Left hindlimb (tissue), 1 donor: ENCODE data around the gene SIX5.
"Not testable (repeated sequence)": the region's sequence is repeated elsewhere in the genome, so short reads cannot be mapped to it uniquely, and the experiment has no call there.

ENCODE experiments used
- DNase-seq: peaks from one replicate; pipeline ENCODE4 v3.0.0-alpha.2; 2018

The SIX5 gene

DNA sequence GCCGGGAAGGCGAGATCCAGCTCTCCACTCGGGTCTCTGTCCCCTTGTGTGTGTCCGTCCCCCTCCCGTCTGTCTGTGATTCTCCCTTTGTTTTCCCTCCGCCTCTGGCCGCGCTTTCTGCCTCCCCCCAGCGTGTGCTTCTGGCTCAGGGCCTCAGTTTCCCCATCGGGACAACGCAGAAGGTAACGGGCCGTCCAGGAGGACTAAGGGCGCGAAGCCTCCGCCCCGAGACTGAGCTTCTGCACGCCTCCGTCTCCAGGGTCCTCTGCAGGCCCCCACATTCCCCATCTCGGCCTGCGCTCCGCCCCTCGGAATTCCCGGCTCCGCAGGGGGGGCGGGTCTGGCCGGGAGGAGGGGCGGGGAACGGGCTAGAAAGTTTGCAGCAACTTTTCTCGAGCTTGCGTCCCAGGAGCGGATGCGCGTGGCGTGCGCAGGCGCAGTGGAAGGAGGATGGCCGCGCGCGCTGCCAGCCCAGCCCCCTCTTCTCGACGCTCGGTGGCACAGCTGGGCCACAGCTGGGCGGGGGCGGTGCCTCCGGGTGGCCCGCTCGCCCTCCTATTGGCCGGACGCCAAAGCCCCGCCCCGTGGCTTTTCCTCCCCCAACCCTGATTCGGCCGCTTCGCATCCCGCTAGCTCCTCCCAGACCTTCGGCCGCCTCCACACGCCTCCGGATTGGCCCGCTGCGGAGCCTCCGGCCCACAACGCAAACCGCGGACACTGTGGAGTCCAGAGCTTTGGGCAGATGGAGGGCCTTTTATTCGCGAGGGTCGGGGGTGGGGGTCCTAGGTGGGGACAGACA is at the start of gene SIX5:
TSS of gene SIX5 (minus strand) at position 269 of the 799 bp plus-strand sequence. CDS start 408 bp downstream, outside the sequence.
- DNase-seq: peak; percentile 99

DNA sequence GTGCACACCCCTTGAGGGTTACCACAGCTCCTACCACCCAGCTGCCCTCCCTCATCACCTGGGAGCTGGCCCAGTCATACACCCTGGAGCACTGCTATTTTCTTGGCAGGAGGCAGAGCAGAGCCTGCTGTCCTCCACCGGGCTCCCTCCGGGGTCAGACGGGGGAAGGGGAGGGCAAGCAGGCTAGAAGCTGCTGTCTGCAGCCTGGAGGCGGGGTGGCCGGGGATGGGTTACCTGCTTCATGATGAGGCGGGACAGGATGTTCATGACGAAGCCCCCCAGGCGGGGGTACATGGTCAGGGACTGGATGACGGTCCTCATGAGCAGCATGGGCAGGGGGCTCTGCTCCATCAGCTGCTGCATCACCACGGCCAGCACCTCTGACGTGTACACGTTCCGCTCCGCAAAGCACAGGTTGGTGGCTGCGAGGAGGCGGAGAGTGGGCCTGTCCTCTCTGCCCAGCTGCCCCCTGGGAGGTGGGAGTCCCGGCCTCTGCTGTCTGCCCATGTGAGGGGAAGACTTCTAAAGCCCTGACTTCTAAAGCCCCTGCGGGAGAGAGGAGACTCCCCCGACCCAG is 48.8 kb upstream of the SIX5 start:
- peak; percentile 41 for DNase-seq

GRCh38 chr19:45817010-45817724 is 48.1 kb upstream of the SIX5 start:
- DNase-seq: peak; percentile 92

GRCh38 chr19:45816236-45817009 is 47.4 kb upstream of the SIX5 start:
- peak; percentile 45 for DNase-seq

GRCh38 chr19:45815481-45816216 is 46.6 kb upstream of the SIX5 start:
- peak; percentile 79 for DNase-seq

GRCh38 chr19:45814851-45815480 is 45.9 kb upstream of the SIX5 start, which contains the start of gene RSPH6A:
TSS of gene RSPH6A (minus strand) at chr19:45815308. CDS start at chr19:45815176, 132 bp downstream.
- peak; percentile 36 for DNase-seq

DNA sequence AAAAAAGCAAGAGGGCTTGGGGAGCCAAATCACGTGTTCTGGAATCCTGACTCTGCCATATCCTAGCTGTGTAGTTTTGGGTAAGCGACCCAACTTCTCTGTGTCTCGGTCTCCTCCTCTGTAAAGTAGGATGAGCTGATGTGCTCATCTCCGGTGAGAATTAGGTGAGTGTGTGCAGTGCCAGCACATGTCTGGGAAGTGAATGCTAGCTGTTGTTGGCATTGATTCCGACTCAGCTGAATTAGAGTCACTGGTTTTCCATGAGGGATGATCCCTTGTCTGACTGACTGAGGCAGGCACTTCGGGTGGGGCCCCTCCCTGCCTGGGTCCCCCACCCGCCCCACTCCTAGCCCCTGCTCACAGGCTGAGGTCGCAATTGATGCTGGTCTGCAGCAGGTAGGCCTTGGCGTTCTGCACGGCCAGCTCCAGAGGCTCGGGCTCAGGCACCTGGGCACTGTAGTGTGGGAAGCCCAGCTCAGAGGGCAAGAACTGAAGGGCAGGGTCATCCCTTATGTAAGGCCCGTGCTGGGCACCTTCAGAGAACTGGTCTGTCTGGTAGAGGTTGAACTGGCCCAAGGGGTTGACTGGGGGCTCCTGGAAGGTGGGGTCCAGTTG is 45.2 kb upstream of the SIX5 start:
- peak; percentile 31 for DNase-seq

DNA sequence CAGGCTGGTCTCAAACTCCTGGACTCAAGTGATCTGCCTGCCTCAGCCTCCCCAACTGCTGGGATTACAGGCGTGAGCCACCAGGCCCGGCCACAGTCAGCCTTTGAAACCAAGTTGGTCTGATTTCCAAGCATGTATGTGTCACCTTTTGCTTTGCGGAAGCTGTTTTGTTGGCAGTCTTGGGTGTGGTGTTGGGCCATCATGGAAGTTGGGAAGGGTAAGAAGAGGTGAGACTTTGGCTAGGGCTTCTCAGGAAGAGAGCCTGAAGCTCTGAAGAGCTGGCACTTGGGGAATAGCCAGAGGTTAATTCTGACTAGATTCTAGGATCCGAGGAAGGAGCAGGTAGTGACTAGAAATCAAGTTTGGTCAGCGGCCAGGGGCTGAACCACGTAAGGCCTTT is 43.2 kb upstream of the SIX5 start:
- DNase-seq: peak; percentile 24

- peak; percentile 6 for DNase-seq
These were observed 40.6 kb upstream of the SIX5 start for GRCh38 chr19:45809643-45810159.

- DNase-seq: no peak
These were observed 36.7 kb upstream of the SIX5 start for GRCh38 chr19:45805719-45806118.

DNA sequence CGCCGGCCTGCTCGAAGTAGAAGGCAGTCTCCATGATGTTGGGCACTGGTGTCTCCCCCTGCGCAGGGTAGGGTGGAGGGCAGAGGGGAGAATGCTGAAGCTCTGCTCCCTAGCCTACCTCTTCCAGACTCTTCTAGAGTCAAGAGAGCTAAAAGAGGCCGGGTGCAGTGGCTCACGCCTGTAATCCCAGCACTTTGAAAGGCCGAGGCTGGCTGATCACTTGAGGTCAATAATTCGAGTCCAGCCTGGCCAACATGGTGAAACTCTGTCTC is 35.8 kb upstream of the SIX5 start:
- DNase-seq: no peak

DNA sequence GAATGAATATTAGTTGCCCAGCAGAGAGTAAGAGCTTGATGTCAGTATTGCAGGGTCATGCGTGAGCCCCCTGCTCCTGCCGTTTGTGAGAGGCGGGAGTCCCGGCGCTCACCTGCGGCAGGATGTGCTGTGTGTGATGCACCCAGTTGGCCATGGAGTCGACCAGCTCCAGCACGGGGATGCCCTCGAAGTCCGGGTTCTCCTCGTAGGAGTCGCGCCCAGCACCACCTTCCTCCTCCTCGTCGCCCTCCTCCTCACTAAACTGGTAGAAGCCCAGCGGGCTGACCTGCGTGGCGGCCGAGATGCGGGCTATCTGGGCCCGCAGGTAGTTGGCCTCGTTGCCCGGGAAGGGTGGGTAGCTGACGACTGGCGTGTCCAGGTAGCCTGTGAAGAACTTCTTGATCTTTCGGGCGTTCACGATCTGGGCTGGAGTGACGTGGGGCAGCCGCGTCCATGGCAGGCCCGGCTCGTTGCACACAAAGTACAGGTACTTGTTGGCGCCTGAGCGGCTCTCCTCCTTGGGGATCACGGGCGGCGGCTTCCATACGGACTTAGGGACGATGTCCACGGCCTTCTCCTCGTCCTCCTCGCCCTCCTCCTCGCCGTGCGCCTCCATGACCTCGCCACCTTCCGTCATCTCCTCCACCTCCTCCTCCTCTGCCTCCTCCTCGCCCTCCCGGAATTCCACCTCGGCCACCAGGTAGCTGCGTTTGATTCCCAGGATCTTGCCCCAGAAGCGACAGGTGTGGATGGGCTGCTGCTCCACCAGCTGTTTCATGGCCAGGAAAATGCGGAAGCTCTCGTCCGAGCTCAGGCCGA is 35.3 kb upstream of the SIX5 start:
- DNase-seq: no peak

DNA sequence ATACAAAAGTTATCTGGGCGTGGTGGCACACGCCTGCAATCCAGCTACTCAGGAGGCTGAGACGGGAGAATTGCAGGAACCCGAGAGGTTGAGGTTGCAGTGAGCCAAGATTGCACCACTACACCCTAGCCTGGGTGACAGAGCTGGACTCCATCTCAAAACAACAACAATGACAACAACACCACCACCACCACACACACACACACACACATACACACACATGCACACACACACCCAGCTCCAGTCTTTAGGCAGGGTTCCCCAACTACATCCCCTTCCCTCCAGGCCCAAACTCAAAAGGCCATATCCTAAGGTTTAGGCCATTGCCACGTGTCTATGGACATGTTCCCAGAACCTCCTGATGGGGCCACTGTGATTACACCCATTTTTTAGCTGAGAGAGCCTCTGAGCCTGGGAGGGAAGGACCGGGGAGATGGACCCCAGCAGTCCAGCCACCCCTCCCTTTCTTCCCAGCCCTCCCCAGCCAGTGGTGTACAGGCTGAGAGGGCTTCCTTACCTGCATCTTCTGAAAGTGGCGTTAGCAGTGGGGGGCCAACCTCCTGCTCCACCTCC is 32.6 kb upstream of the SIX5 start:
- DNase-seq: no peak

DNA sequence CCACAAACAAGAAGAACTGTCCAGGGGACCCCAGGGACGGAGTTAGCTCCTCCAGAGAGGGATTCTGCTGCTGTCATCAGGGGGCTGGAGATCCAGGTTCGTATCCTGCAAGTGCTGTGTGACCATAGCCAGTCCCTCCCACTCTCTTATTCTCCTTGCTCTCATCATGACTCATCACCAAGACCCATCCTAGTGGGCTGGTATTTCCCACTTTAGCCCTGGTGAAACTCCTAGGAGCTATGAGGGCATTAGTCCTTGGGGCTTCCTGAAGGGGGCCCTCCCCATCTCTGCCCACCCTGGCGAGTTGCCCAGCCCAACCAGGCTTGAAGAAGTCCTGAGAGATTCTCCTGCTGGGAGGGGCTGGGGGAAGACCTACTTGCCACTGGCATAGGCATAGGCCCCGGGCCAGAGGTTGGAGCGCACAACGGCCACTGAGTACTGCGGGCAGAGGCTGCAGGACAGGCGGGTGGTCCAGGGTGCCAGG is 31.1 kb upstream of the SIX5 start:
- no peak for DNase-seq

DNA sequence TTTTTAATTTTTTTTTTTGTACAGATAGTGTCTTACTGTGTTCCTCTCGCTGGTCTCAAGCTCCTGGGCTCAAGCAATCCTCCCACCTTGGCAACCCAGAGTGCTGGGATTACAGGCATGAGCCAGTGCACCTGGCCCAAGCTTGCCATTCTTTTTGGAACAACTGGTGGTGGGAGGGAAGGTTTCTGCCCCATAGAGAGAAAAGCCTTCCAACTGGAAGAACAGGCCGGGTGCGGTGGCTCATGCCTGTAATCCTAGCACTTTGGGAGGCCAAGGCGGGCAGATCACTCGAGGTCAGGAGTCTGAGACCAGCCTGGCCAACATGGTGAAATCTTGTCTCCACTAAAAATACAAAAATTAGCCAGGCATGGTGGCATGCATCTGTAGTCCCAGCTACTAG is 30.5 kb upstream of the SIX5 start:
- not testable (repeated sequence) for DNase-seq

GRCh38 chr19:45798995-45799517 is 30.0 kb upstream of the SIX5 start:
- DNase-seq: no peak

- DNase-seq: no peak
These were observed 25.6 kb upstream of the SIX5 start for GRCh38 chr19:45794627-45795026.

GRCh38 chr19:45793876-45794275 is 24.8 kb upstream of the SIX5 start:
- peak; percentile 27 for DNase-seq

DNA sequence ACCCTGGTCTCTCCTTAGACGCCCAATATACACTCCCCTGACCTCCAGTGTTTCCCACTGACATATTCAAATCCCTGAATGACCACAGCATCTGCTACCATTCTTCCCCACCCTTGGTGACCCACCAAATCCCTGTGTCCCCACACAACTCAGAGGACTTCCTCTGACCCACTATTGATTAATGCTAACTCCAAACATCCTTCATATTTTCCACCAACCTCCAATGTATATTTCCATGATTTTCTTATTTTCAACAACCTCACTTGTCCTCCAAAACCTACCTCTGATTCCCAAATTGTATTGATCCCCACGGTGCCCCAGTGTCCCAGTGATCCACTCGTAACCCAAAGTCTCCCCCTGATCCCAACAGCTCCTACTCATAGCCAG is 24.1 kb upstream of the SIX5 start:
- peak; percentile 22 for DNase-seq
